Measurements from ENCODE around the gene SERPINB1. TPM values are rescaled to one million over a fixed set of nuclear protein-coding genes. Genes with fewer than 3 reads are reported as not detected.
A peak's percentile ranks its signal among the peaks of the same experiment; 100 is the strongest.

SERPINB1 gene
- total RNA-seq, 1 donor: 32.6 TPM

DNA sequence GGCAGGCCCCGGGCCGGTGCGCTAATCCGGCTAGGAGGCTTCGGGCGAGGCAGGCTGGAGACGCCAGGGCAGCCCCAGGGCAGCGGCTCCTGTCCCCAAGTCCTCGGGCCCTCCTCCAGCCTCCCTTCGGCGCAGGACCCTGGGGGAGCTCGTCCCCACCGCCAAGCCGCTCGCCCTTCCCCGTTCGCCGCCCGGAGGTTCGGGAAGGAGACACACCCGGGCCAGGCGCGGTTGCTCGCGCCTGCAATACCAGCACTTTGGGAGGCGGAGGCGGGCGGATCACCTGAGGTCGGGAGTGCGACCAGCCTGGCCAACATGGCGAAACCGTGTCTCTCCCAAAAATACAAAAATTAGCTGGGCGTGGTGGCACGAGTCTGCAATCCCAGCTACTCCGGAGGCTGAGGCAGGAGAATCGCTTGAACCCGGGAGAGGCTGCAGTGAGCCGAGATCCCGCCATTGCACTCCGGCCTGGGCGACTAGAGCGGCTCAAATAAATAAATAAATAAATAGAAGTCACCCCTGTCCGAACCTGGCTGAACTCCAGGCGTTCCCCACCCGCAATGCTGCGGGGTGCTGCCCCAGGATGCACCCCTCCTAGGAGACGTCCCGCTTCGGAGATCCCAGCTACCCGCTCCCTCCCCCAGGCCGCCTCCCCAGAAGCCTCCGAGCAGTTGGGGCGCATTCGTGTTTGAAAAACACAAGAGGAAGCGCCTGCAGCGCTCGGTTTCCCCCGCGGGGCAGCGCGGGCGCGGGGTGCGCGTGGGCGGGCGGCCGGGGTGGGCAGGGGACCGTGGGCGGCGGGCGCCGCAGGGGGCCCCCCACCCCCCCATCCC is 33.9 kb upstream of the SERPINB1 start:
- no peaks in the 10 kb centered on the region for H4K20me1 ChIP-seq (ENCODE audit: insufficient read depth, low read length)
- peak overlapping the region; percentile 71 for H3K4me3 ChIP-seq (ENCODE audit: insufficient read depth, low read length)
- H3K4me1 ChIP-seq (ENCODE audit: insufficient read depth, low read length): peaks cover 15% of the 10 kb centered on the region
- H3K27ac ChIP-seq (ENCODE audit: low read depth, low read length): no peak overlapping the region
- DNase-seq (ENCODE audit: insufficient read length, low spot score, missing footprints): peak; percentile 92
- TF ChIP-seq, protein P1, sequence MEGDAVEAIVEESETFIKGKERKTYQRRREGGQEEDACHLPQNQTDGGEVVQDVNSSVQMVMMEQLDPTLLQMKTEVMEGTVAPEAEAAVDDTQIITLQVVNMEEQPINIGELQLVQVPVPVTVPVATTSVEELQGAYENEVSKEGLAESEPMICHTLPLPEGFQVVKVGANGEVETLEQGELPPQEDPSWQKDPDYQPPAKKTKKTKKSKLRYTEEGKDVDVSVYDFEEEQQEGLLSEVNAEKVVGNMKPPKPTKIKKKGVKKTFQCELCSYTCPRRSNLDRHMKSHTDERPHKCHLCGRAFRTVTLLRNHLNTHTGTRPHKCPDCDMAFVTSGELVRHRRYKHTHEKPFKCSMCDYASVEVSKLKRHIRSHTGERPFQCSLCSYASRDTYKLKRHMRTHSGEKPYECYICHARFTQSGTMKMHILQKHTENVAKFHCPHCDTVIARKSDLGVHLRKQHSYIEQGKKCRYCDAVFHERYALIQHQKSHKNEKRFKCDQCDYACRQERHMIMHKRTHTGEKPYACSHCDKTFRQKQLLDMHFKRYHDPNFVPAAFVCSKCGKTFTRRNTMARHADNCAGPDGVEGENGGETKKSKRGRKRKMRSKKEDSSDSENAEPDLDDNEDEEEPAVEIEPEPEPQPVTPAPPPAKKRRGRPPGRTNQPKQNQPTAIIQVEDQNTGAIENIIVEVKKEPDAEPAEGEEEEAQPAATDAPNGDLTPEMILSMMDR (IDR thresholded peaks at IDR 0.05; ENCODE audit: extremely low read depth, low read depth, low read length): no peak
- no peaks in the 10 kb centered on the region for H3K79me2 ChIP-seq (ENCODE audit: insufficient read depth, low read length)
- H3K9me3 ChIP-seq (ENCODE audit: low read depth, low read length): no peaks in the 10 kb centered on the region
- peak overlapping the region; percentile 87 for H2AFZ ChIP-seq (ENCODE audit: low read length)
- no peaks in the 10 kb centered on the region for H3K36me3 ChIP-seq (ENCODE audit: insufficient read depth, low read length)
- peak overlapping the region; percentile 72 for H3K4me2 ChIP-seq (ENCODE audit: insufficient read depth, low read length)
- peaks cover 19% of the 10 kb centered on the region for H3K27me3 ChIP-seq (ENCODE audit: insufficient read depth, low read length)

DNA sequence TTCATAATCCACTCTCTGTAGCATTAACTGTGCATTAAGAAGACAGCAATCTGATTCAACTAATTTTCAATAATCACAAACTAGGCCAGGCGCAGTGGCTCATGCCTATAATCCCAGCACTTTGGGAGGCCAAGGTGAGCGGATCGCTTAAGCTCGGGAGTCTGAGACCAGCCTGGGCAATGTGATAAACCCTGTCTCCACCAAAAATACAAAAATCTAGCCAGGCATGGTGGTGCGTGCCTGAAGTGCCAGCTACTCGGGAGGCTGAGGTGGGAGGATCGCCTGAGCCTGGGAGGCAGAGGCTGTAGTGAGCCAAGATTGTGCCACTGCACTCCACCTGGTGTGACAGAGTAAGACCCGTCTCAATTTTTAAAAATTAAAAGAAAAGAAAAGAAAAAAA is 32.0 kb upstream of the SERPINB1 start:
- Histone ChIP-seq H3K4me3 (ENCODE audit: insufficient read depth, low read length) (no peak overlapping the region), H2AFZ (ENCODE audit: low read length) (no peak overlapping the region), H3K4me2 (ENCODE audit: insufficient read depth, low read length) (no peak overlapping the region), H3K79me2 (ENCODE audit: insufficient read depth, low read length) (no peaks in the 10 kb centered on the region), H3K9me3 (ENCODE audit: low read depth, low read length) (no peaks in the 10 kb centered on the region), H3K27ac (ENCODE audit: low read depth, low read length) (no peak overlapping the region), H3K4me1 (ENCODE audit: insufficient read depth, low read length) (peaks cover 15% of the 10 kb centered on the region), H3K36me3 (ENCODE audit: insufficient read depth, low read length) (no peaks in the 10 kb centered on the region), H3K27me3 (ENCODE audit: insufficient read depth, low read length) (peaks cover 13% of the 10 kb centered on the region), H4K20me1 (ENCODE audit: insufficient read depth, low read length) (no peaks in the 10 kb centered on the region)
- DNase-seq (ENCODE audit: insufficient read length, low spot score, missing footprints): no peak
- TF ChIP-seq, protein P1 (IDR thresholded peaks at IDR 0.05; ENCODE audit: extremely low read depth, low read depth, low read length): no peak

DNA sequence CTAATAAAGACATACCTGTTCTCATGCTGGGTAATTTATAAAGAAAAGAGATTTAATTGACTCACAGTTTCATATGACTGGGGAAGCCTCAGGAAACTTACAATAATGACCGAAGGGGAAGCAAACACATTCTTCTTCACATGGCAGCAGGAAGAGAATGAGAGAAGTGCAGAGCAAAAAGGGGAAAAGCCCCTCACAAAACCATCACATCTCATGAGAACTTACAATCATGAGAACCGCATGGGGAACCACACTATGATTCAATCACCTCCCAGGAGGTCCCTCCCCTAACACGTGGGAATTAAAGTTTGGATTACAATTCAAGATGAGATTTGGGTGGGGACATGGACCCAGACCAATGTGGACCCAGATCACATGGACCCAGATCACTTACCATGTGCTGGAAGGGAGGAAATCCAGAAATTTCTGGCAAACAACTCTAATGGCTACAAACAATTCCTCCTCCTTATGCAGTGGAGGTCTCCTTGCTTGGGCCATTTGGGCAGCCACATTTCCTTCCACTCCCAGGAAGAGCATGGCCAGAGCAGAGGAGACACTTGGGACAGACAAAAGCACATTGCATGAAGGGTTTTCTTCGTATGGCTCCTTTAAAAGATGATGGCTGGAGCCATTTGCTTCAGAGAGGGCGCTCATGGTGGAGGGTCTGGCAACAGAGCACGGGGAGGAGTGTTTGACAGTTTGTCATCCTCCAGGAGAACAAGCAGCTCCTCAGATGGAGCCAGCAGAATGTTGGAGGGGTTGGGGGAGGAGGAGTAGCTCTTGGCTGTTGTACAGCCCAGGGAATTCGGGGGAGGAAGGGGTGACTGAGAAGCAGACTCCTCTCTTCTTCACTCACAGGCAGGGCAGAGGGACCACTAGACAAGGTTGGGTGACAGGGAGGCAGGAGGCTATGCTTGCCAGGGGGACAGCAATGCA is 31.0 kb upstream of the SERPINB1 start:
- H3K4me1 ChIP-seq (ENCODE audit: insufficient read depth, low read length): peaks cover 15% of the 10 kb centered on the region
- H3K4me3 ChIP-seq (ENCODE audit: insufficient read depth, low read length): no peak overlapping the region
- no peaks in the 10 kb centered on the region for H3K36me3 ChIP-seq (ENCODE audit: insufficient read depth, low read length)
- H3K4me2 ChIP-seq (ENCODE audit: insufficient read depth, low read length): no peak overlapping the region
- no peaks in the 10 kb centered on the region for H3K9me3 ChIP-seq (ENCODE audit: low read depth, low read length)
- H2AFZ ChIP-seq (ENCODE audit: low read length): no peak overlapping the region
- TF ChIP-seq, protein P1 (IDR thresholded peaks at IDR 0.05; ENCODE audit: extremely low read depth, low read depth, low read length): no peak
- H4K20me1 ChIP-seq (ENCODE audit: insufficient read depth, low read length): no peaks in the 10 kb centered on the region
- H3K79me2 ChIP-seq (ENCODE audit: insufficient read depth, low read length): no peaks in the 10 kb centered on the region
- H3K27me3 ChIP-seq (ENCODE audit: insufficient read depth, low read length): peaks cover 13% of the 10 kb centered on the region
- H3K27ac ChIP-seq (ENCODE audit: low read depth, low read length): no peak overlapping the region
- DNase-seq (ENCODE audit: insufficient read length, low spot score, missing footprints): peak; percentile 65

DNA sequence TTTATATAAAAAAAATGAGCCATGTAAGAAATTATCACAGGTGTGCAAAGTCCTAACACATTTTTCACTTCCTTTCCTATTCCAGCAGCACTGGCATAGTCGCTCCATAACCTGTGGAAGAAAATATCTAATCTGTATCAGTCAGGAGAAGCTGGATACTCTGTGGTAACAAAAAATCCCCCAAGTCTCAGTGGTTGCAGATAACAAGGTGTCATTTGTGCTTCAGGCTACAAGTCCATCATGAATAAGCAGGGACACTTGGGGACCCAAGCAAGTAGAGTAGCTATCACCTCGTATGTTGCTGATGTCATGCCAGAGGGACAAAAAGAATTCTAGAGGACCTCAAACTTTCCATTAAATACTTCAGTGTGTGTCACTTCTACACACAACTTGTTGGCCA is 30.3 kb upstream of the SERPINB1 start:
- TF ChIP-seq, protein P1 (IDR thresholded peaks at IDR 0.05; ENCODE audit: extremely low read depth, low read depth, low read length): no peak
- Histone ChIP-seq H3K4me2 (ENCODE audit: insufficient read depth, low read length) (no peak overlapping the region), H3K9me3 (ENCODE audit: low read depth, low read length) (no peaks in the 10 kb centered on the region), H3K4me1 (ENCODE audit: insufficient read depth, low read length) (peaks cover 9% of the 10 kb centered on the region), H3K36me3 (ENCODE audit: insufficient read depth, low read length) (no peaks in the 10 kb centered on the region), H3K27ac (ENCODE audit: low read depth, low read length) (no peak overlapping the region), H3K4me3 (ENCODE audit: insufficient read depth, low read length) (no peak overlapping the region), H4K20me1 (ENCODE audit: insufficient read depth, low read length) (no peaks in the 10 kb centered on the region), H3K27me3 (ENCODE audit: insufficient read depth, low read length) (peaks cover 13% of the 10 kb centered on the region), H3K79me2 (ENCODE audit: insufficient read depth, low read length) (no peaks in the 10 kb centered on the region), H2AFZ (ENCODE audit: low read length) (no peak overlapping the region)
- no peak for DNase-seq (ENCODE audit: insufficient read length, low spot score, missing footprints)
